DLD1 (cell line): ENCODE results near the gene IYD.

Source experiments
- in situ Hi-C: cut with HindIII; loops from 2 replicates; pipeline ENCODE4 v1.10.0; 2017; ENCODE audit warnings: low sequenced_read_pairs

Gene IYD

GRCh38 chr6:150349546-150349945 lies 19.3 kb upstream of the IYD start:
- in situ Hi-C loops: no loop called here

- in situ Hi-C loops: loop anchor here (25.0 kb wide), 1 partner anchor 265 kb away; no protein-coding TSS in a partner anchor
Observed at GRCh38 chr6:150352321-150353296, 16.2 kb upstream of the IYD start.

GRCh38 chr6:150353445-150353844 lies 15.4 kb upstream of the IYD start:
- in situ Hi-C loops: loop anchor here (25.0 kb wide), 1 partner anchor 266 kb away; no protein-coding TSS in a partner anchor

- in situ Hi-C loops: loop anchor here (5.0 to 25.0 kb wide), 2 partner anchors 37 to 268 kb away; no protein-coding TSS in a partner anchor
Observed at GRCh38 chr6:150354754-150355571, 13.8 kb upstream of the IYD start.

GRCh38 chr6:150355932-150356331 lies 12.9 kb upstream of the IYD start:
- in situ Hi-C loops: loop anchor here (5.0 to 25.0 kb wide), 2 partner anchors 36 to 269 kb away; no protein-coding TSS in a partner anchor

- in situ Hi-C loops: loop anchor here (25.0 kb wide), 1 partner anchor 275 kb away; no protein-coding TSS in a partner anchor
Observed at GRCh38 chr6:150361876-150362275, 6.9 kb upstream of the IYD start.

- in situ Hi-C loops: loop anchor here (25.0 kb wide), 1 partner anchor 276 kb away; no protein-coding TSS in a partner anchor
Observed at GRCh38 chr6:150363733-150364132, 5.1 kb upstream of the IYD start.

GRCh38 chr6:150366118-150366778 lies 2.6 kb upstream of the IYD start:
- in situ Hi-C loops: loop anchor here (25.0 kb wide), 1 partner anchor 279 kb away; no protein-coding TSS in a partner anchor

GRCh38 chr6:150369408-150369807 lies 596 bp downstream of the IYD start:
- in situ Hi-C loops: loop anchor here (25.0 kb wide), 1 partner anchor 282 kb away; no protein-coding TSS in a partner anchor

- in situ Hi-C loops: loop anchor here (25.0 kb wide), 1 partner anchor 283 kb away; no protein-coding TSS in a partner anchor
Observed at GRCh38 chr6:150370112-150370511, 1.3 kb downstream of the IYD start.

GRCh38 chr6:150371356-150371755 lies 2.5 kb downstream of the IYD start:
- in situ Hi-C loops: loop anchor here (25.0 kb wide), 1 partner anchor 284 kb away; no protein-coding TSS in a partner anchor

GRCh38 chr6:150372051-150372450 lies 3.2 kb downstream of the IYD start:
- in situ Hi-C loops: loop anchor here (25.0 kb wide), 1 partner anchor 285 kb away; no protein-coding TSS in a partner anchor

GRCh38 chr6:150373260-150373701 lies 4.5 kb downstream of the IYD start:
- in situ Hi-C loops: loop anchor here (25.0 kb wide), 1 partner anchor 286 kb away; no protein-coding TSS in a partner anchor

- in situ Hi-C loops: loop anchor here (25.0 kb wide), 1 partner anchor 287 kb away; no protein-coding TSS in a partner anchor
Observed at GRCh38 chr6:150374346-150374745, 5.5 kb downstream of the IYD start.

- in situ Hi-C loops: no loop called here
Observed at GRCh38 chr6:150377211-150377781, 8.5 kb downstream of the IYD start.

GRCh38 chr6:150380256-150380655 lies 11.4 kb downstream of the IYD start:
- in situ Hi-C loops: no loop called here

- in situ Hi-C loops: no loop called here
Observed at GRCh38 chr6:150382171-150382570, 13.4 kb downstream of the IYD start.

- in situ Hi-C loops: loop anchor here (5.0 kb wide), 1 partner anchor 34 kb away; no protein-coding TSS in a partner anchor
Observed at GRCh38 chr6:150391414-150391813, 22.6 kb downstream of the IYD start.

- in situ Hi-C loops: loop anchor here (5.0 kb wide), 1 partner anchor 35 kb away; no protein-coding TSS in a partner anchor
Observed at GRCh38 chr6:150391890-150392289, 23.1 kb downstream of the IYD start.
